Epithelial cell of prostate (primary cell): ENCODE results near the gene UNK.
A peak's percentile ranks its signal among the peaks of the same experiment; 100 is the strongest.
"Not testable (repeated sequence)": the region's sequence is repeated elsewhere in the genome, so short reads cannot be mapped to it uniquely, and the experiment has no call there.

Experiments
- DNase-seq: peaks from one replicate; pipeline ENCODE4 v3.0.0-alpha.2; 2011; ENCODE audit warnings: low read depth, low spot score
- H3K27ac ChIP-seq: fragments of 450-650 bp; 2 replicates; pipeline ENCODE4 v1.5.1; 2017; ENCODE audit warnings: mild to moderate bottlenecking

The UNK gene

GRCh38 chr17:75753514-75754377 is 30.9 kb upstream of the UNK start:
- H3K27ac ChIP-seq, result no peak overlapping the region

DNA sequence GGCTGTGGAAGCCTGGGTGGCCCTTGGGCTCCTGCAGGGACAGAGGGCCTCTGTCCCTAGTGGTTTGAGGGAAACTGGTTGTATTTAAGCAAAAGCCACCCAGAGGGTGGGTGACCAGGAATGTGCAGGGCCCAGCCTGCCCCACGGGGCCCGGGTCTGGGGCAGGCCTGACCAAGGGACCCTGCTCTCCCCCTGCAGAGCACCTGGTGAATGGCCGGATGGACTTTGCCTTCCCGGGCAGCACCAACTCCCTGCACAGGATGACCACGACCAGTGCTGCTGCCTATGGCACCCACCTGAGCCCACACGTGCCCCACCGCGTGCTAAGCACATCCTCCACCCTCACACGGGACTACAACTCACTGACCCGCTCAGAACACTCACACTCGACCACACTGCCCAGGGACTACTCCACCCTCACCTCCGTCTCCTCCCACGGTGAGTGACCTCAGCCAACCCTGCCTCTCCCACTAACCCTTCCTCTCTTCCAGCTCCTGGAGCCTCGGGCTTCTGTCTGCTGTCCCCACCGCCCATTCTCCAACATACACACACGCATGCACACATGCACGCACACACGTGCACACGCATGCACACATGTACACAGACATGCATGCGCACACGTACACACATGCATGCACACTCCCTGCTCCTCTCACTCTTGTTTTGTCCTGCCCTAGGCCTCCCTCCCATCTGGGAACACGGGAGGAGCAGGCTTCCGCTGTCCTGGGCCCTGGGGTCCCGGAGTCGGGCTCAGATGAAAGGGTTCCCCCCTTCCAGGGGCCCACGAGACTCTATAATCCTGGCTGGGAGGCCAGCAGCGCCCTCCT is 30.0 kb upstream of the UNK start:
- DNase-seq, result no peak
- no peak overlapping the region for H3K27ac ChIP-seq

More at GRCh38 chr17:75753514-75754377, 30.9 kb upstream of the UNK start:
- DNase-seq, result no peak

DNA sequence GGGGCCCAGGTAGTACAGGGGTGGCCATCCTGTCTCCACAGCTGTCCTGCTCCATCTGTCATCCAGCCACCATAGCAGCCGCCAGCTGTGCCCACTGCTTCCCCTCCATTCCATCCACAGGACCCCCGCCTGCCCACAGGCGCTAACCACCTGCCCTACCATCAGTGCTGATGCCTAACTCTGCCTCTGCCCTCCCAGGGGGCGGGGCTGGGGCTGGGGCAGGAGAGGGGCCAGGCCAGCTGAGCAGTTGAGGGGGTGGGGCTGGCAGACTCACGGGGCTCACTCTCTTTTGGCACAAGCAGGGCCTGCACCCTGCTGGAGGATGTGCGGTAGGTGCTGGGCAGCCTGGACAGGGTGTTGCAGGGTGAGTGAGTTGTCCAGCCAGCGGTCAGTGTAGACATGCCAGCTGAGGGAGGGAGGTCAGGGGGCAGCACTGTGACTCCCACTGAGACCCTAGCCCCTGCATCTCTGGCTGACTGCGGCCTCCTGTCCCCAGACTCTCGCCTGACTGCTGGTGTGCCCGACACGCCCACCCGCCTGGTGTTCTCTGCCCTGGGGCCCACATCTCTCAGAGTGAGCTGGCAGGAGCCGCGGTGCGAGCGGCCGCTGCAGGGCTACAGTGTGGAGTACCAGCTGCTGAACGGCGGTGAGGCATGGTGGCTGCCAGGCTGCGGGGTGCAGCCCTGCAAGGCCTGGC is 29.3 kb upstream of the UNK start:
- DNase-seq, result no peak
- no peak overlapping the region for H3K27ac ChIP-seq

- no peak overlapping the region for H3K27ac ChIP-seq
- DNase-seq, result no peak
These were observed 28.6 kb upstream of the UNK start for GRCh38 chr17:75755990-75756389.

- no peak overlapping the region for H3K27ac ChIP-seq
- DNase-seq, result no peak
These were observed 28.0 kb upstream of the UNK start for GRCh38 chr17:75756451-75757085.

- H3K27ac ChIP-seq, result no peak overlapping the region
- DNase-seq, result no peak
These were observed 27.4 kb upstream of the UNK start for GRCh38 chr17:75757086-75757681.

DNA sequence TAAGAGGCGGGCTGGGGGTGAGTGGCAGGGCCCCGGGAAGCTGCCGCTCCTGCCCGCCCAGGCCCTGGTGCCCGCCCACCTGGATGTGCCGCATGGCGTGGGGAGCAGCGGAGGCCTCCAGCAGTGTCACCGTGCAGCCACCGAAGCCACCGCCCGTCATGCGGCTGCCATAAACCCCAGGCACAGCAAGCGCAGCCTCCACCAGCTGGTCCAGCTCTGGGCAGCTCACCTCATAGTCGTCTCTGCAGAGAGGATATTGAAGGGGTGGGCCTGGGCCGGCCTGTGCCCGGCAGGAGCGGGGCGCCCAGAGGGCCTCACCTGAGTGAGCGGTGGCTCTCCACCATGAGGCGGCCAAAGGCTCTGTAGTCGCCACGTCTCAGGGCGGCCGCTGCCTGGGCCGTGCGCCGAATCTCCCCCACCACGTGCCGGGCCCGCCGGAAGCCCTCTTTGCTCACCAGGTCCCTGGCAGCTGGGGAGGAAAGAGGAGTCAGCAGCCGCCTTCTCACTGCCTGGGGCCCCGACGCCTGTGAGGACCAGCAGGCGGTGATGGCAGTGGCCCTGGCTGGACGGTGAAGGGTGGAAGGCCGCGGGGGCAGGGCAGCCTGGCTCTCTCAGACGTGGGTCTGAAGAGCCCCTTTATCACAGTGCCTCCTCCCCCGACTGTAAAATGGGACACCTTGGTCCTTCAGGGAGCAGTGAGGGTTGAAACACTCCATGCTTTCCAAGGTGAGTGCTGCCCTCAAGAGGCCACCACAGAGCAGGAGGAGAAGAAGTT is 26.3 kb upstream of the UNK start:
- H3K27ac ChIP-seq, result peak overlapping the region; percentile 36
- DNase-seq, result no peak

GRCh38 chr17:75759457-75759856 is 25.1 kb upstream of the UNK start:
- peak overlapping the region; percentile 36 for H3K27ac ChIP-seq
- no peak for DNase-seq

DNA sequence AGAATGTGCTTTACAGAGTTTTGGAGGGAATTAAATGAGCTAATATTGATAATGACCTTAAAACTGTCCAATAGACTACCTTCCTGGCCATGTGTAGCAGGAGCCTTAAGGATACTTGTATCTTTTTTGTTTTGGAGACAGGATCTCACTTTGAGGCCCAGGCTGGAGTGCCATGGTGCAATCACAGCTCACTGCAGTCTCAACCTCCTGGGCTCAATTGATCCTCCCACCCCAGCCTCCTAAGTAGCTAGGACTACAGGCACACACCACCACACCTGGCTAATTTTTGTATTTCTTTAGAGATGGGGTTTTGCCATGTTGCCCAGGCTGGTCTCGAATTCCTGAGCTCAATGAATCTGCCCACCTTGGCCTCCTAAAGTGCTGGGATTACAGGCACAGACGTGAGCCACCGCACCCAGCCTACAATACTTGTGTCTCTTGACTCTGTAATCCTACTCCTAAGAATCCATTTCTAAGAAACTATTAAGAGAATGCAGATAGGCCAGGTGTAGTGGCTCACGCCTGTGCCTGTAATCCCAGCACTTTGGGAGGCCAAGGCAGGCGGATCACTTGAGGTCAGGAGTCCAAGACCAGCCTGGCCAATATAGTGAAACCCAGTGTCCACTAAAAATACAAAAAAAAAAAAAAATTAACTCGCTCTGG is 24.5 kb upstream of the UNK start:
- peak overlapping the region; percentile 36 for H3K27ac ChIP-seq
- not testable (repeated sequence) for DNase-seq

DNA sequence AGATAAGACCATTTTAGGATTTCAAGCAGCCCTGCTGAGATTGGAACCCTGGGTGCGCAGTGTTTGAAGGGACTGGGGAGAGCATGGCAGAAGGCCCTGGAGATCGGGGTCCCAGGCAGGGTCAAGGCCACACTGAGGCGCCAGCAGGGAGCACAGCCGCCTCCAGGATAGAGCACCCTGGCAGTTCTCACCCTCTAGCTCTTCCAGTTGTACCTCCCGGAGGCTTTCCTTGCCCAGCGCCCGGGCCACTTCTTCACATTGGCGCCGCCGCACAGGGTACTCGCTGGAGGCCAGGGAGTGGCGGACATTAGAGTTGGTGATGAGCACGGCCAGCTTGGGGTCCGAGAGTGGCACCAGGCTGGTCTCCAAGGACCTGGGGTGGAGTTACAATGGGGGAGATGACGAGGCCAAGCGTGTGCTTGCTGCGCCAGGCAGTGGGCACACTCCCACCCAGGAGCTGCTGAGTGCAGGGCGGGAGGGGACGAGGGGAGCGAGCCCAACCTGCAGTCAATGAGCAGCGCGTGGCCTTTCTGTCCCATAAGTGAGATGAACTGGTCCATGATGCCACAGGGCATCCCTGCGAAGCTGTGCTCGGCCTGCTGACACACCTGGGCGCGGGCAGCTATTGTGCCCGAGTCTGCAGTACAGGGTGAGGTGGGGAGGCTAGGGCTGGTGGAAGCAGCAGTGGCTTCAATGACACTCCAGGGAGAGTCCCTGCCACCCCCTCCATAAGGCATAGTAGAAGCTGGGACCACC is 21.9 kb upstream of the UNK start:
- no peak overlapping the region for H3K27ac ChIP-seq
- DNase-seq, result no peak

- no peak for DNase-seq
- H3K27ac ChIP-seq, result no peak overlapping the region
These were observed 21.4 kb upstream of the UNK start for GRCh38 chr17:75763269-75763607.

DNA sequence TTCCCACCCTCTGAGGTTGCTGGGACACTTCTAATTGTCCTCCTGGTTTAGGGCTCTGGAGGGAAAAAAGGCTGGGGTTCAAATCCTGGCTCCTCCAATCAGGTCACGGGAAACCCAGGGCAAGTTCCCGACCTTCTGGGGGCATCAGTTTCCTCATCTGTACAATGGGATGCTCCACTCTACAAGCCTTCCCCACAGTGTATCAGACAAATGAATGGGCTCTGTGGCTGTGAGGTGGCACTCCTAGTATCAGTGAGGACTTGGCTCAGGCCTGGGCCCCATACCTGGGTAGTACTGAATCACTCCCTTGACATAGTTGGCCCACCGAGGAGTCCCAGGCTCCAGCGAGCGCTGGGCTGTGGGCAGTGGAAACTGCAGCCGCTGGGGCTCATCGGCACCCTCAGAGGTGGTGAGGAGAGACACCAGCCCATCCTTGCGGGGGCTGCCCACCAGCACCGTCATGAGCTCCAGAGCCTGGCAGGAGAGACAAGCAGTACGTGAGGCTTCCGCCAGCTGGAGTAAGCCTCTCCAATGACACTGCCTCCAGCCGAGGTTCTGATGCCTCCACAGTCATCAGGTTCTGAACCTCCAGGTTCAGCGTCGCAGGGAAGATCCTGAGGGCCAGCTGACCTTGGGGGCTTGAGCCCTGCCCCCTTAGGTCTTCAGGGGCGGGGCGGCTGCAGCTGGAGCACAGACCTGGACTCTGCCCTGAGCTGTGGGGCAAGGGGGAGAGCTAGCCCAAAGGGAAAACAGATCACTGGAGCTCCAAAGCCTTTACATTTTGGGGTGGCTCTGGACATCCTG is 20.8 kb upstream of the UNK start:
- no peak for DNase-seq
- H3K27ac ChIP-seq, result no peak overlapping the region

GRCh38 chr17:75764417-75764710 is 20.2 kb upstream of the UNK start:
- H3K27ac ChIP-seq, result peak overlapping the region; percentile 37
- no peak for DNase-seq

DNA sequence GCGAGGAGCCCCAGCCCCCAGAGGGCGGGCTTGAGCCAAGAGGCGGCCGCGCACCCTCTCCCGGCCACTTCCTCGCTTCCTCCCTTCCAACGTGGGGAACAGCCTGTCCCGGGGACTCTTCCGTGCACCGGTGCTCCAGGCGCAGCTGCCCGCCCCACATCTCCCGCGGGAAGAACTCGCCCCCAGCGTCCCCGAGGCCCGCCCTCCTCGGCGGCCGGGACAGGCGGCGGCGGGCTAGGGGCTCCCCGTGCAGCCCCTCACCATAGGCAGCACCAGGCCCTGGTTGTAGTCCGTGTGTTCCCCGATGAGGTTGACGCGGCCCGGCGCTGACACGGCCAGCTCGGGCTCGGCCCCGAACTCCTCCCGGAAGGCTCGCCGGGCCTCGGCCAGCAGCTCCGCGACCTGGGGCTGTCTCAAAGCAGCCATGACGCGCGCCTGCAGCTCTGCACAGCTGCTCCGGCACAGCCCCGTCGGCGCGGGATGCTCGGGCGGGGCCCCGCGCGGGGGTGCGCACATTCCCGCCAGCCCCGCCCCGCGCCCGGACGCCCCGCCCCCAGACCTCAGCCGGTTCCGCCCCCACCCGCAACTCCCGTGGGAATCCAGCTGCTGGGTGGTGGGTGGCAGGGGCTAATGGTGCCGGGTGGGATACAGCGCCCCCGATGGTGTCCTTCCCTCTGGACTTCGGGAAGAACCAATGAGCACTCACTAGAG is 19.7 kb upstream of the UNK start, which contains the start of gene GALK1:
Gene GALK1 (minus strand): TSS at position 482 of the 711 bp plus-strand sequence. CDS start 56 bp downstream, at position 426.
- peak within 1 kb of the TSS; percentile 37 for H3K27ac ChIP-seq
- no peak for DNase-seq

GRCh38 chr17:75765981-75766380 is 18.6 kb upstream of the UNK start:
- H3K27ac ChIP-seq, result no peak overlapping the region
- DNase-seq, result no peak

- H3K27ac ChIP-seq, result no peak overlapping the region
- DNase-seq, result no peak
These were observed 16.7 kb upstream of the UNK start for GRCh38 chr17:75767881-75768280.

DNA sequence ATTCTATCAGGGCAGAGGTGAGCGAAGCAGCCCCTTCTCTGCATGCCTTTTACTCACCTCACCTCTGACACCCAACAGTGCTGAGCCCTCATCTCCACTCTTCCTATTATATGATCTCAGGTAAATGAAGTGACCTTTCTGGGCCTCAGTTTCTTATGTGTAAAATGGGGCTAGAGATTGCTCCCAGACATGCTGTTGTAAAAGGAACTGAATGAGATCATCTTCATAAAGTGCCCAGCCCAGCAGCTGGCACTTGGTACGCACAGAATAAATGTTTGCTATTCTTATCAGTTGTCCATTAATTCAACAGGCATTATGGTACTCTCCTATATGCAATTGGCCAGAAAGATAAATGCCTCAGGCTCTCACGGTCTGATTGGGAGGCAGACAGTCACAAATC is 15.1 kb upstream of the UNK start:
- no peak for DNase-seq
- H3K27ac ChIP-seq, result no peak overlapping the region
